Measurements from ENCODE around the gene PTPRN2. TPM values are rescaled to one million over a fixed set of nuclear protein-coding genes. Genes with fewer than 3 reads are reported as not detected.
A peak's percentile ranks its signal among the peaks of the same experiment; 100 is the strongest.

The PTPRN2 gene
- total and polyA plus RNA-seq, 2 donors from 2014 or later, result 4.8 to 6.2 TPM

DNA sequence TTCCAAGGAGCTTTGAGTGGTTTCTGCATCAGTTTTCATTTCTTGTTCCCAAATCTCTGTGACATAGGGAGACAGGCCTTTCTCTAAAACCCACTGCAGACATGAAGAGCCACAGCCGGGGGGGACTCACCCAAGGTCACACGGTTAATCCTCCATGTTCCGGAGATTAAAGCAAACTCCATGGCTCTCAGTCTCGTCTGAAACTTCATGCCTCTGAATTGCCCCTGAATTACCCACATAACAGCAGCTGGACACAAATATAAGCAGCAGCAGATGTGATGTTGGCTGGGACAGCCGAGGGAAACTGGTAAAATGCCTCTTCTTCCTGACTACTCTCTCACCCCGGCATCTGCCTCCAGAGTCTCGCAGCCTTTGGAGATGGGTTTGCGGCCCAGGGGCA is 848.6 kb downstream of the PTPRN2 start:
- FAIRE-seq, result no peak
- intact Hi-C loops (cut with DNase I), result no loop called here

GRCh38 chr7:157738066-157738460 is 849.6 kb downstream of the PTPRN2 start:
- H3K36me3 ChIP-seq (ENCODE audit: control insufficient read depth in 2 of 3, insufficient read depth in 3 of 3, low read length in 3 of 3), result no peaks in the 10 kb centered on the region
- intact Hi-C loops (cut with DNase I), result no loop called here
- FAIRE-seq (no peak), DNase-seq (peak in 3 of 5 donors; percentile 69 to 88 (median 76))
- no peaks in the 10 kb centered on the region for H3K27me3 ChIP-seq (ENCODE audit: control insufficient read depth, insufficient read depth, low read length)
- H3K9ac ChIP-seq (ENCODE audit: low read length in 3 of 3), result no peak overlapping the region
- no peak overlapping the region for H3K27ac ChIP-seq (ENCODE audit: low read depth in 2 of 2, low read length in 2 of 2)
- H3K4me1 ChIP-seq (ENCODE audit: control insufficient read depth in 2 of 3, insufficient read depth in 2 of 3, low read depth in 1 of 3, low read length in 3 of 3), result no peaks in the 10 kb centered on the region
- no peaks in the 10 kb centered on the region for H3K9me3 ChIP-seq (ENCODE audit: control insufficient read depth in 2 of 3, insufficient read depth in 1 of 3, low read length in 3 of 3)
- no peak overlapping the region for H3K4me3 ChIP-seq (ENCODE audit: low read length in 3 of 3)
- TF ChIP-seq CTCF (IDR thresholded peaks at IDR 0.05; ENCODE audit: borderline replicate concordance, extremely low read depth, insufficient read depth), result no peak

More for the DNA sequence above, 848.6 kb downstream of the PTPRN2 start:
- no peaks in the 10 kb centered on the region for H3K9me3 ChIP-seq (ENCODE audit: control insufficient read depth in 2 of 3, insufficient read depth in 1 of 3, low read length in 3 of 3)
- no peak overlapping the region for H3K9ac ChIP-seq (ENCODE audit: low read length in 3 of 3)
- DNase-seq, result no peak
- H3K4me1 ChIP-seq (ENCODE audit: control insufficient read depth in 2 of 3, insufficient read depth in 2 of 3, low read depth in 1 of 3, low read length in 3 of 3), result no peaks in the 10 kb centered on the region
- H3K27ac ChIP-seq (ENCODE audit: low read depth in 2 of 2, low read length in 2 of 2), result no peak overlapping the region
- H3K4me3 ChIP-seq (ENCODE audit: low read length in 3 of 3), result no peak overlapping the region
- no peaks in the 10 kb centered on the region for H3K36me3 ChIP-seq (ENCODE audit: control insufficient read depth in 2 of 3, insufficient read depth in 3 of 3, low read length in 3 of 3)
- H3K27me3 ChIP-seq (ENCODE audit: control insufficient read depth, insufficient read depth, low read length), result no peaks in the 10 kb centered on the region
- no peak for TF ChIP-seq CTCF (IDR thresholded peaks at IDR 0.05; ENCODE audit: borderline replicate concordance, extremely low read depth, insufficient read depth)

GRCh38 chr7:157737151-157738065 is 850.2 kb downstream of the PTPRN2 start:
- H3K9ac ChIP-seq (ENCODE audit: low read length in 3 of 3), result no peak overlapping the region
- no peak overlapping the region for H3K4me3 ChIP-seq (ENCODE audit: low read length in 3 of 3)
- no peak overlapping the region for H3K27ac ChIP-seq (ENCODE audit: low read depth in 2 of 2, low read length in 2 of 2)
- intact Hi-C loops (cut with DNase I), result no loop called here
- no peak for TF ChIP-seq CTCF (IDR thresholded peaks at IDR 0.05; ENCODE audit: borderline replicate concordance, extremely low read depth, insufficient read depth)
- no peaks in the 10 kb centered on the region for H3K9me3 ChIP-seq (ENCODE audit: control insufficient read depth in 2 of 3, insufficient read depth in 1 of 3, low read length in 3 of 3)
- H3K4me1 ChIP-seq (ENCODE audit: control insufficient read depth in 2 of 3, insufficient read depth in 2 of 3, low read depth in 1 of 3, low read length in 3 of 3), result no peaks in the 10 kb centered on the region
- no peaks in the 10 kb centered on the region for H3K36me3 ChIP-seq (ENCODE audit: control insufficient read depth in 2 of 3, insufficient read depth in 3 of 3, low read length in 3 of 3)
- no peak for FAIRE-seq
- H3K27me3 ChIP-seq (ENCODE audit: control insufficient read depth, insufficient read depth, low read length), result no peaks in the 10 kb centered on the region
- DNase-seq, result no peak

Data from kidney (tissue), 14 donors.